Astrocyte (in vitro differentiated cells and primary cell): ENCODE data around the gene INPP5F.

Experiments used
- EZH2 ChIP-seq: IDR thresholded peaks from 2 replicates; pipeline ENCODE4 v1.6.1; 2012; ENCODE audit warnings: mild to moderate bottlenecking, low read length, inconsistent platforms; ENCODE audit not compliant: insufficient read depth
- TF ChIP-seq, protein P1 (sequence below): IDR thresholded peaks from 2 replicates; pipeline ENCODE4 v1.5.1; 2011; ENCODE audit warnings: low read depth, mild to moderate bottlenecking, inconsistent platforms, low read length, moderate library complexity; ENCODE audit not compliant: insufficient read depth

DNA sequence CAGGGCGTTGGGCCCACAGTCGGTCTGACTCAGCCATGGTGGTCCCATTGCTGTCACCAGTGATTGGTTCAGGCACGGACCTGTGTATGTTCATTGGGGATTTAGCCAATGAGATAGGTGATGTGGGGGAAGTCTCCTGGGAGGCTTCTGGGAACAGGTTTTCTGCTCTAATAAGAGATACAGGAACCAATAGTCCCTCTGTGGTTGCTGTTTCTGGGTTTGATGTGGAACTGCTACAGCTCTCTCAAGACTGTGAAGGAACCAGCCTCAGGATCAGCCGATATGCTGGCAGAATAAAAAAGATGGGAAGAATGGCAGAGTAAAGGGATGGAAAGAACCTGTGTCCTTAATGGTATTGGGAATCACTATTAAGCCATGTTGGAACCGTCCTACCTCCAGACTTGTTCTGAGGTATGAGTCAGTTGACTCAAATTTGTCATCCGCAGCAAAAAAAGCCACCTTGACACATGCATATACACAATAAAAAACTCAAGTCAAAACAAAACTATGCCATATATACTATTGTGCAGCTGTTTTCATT, 76.2 kb downstream of the INPP5F start:
- TF ChIP-seq, protein P1, sequence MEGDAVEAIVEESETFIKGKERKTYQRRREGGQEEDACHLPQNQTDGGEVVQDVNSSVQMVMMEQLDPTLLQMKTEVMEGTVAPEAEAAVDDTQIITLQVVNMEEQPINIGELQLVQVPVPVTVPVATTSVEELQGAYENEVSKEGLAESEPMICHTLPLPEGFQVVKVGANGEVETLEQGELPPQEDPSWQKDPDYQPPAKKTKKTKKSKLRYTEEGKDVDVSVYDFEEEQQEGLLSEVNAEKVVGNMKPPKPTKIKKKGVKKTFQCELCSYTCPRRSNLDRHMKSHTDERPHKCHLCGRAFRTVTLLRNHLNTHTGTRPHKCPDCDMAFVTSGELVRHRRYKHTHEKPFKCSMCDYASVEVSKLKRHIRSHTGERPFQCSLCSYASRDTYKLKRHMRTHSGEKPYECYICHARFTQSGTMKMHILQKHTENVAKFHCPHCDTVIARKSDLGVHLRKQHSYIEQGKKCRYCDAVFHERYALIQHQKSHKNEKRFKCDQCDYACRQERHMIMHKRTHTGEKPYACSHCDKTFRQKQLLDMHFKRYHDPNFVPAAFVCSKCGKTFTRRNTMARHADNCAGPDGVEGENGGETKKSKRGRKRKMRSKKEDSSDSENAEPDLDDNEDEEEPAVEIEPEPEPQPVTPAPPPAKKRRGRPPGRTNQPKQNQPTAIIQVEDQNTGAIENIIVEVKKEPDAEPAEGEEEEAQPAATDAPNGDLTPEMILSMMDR: no peak
- TF ChIP-seq EZH2: no peak
